K562 (cell line): ENCODE results near the gene HSD17B8. TPM values are rescaled to one million over a fixed set of nuclear protein-coding genes. Genes with fewer than 3 reads are reported as not detected.
A peak's percentile ranks its signal among the peaks of the same experiment; 100 is the strongest.

ENCODE experiments used
- ARNT ChIP-seq, 2 experiments: fragments of 450-650 bp; IDR thresholded peaks; 2 replicates each; pipeline ENCODE4 v1.6.1; 2016; ENCODE audit warnings: mild to moderate bottlenecking in 1 of 2
- BRF1 ChIP-seq: IDR thresholded peaks from 3 replicates; pipeline ENCODE4 v1.6.1; 2011; ENCODE audit warnings: borderline replicate concordance, mild to moderate bottlenecking; ENCODE audit not compliant: insufficient read length; ENCODE audit errors: extremely low read depth
- CAMTA2 ChIP-seq: fragments of 250-450 bp; sonication (Bioruptor Pico); conservative IDR thresholded peaks from 2 replicates; pipeline ENCODE4 v1.5.1; 2022
- KHSRP ChIP-seq: fragments of 450-650 bp; IDR thresholded peaks from 2 replicates; pipeline ENCODE4 v1.6.1; 2017
- PTTG1 ChIP-seq: fragments of 450-650 bp; IDR thresholded peaks from 2 replicates; pipeline ENCODE4 v1.6.1; 2016; ENCODE audit warnings: low read depth, mild to moderate bottlenecking, missing genetic modification characterization, missing compliant biosample characterization
- RBM17 ChIP-seq: fragments of 200-400 bp; formaldehyde crosslinking; IDR thresholded peaks from 2 replicates; pipeline ENCODE4 v1.6.1; 2017; ENCODE audit warnings: low read depth, mild to moderate bottlenecking, low read length, borderline replicate concordance
- TBL1XR1 ChIP-seq, 2 experiments: IDR thresholded peaks; 2 replicates each; pipeline ENCODE4 v1.6.1; 2012; ENCODE audit warnings: improper control_type of control experiment in 2 of 2, low read length in 2 of 2, mild to moderate bottlenecking in 1 of 2
- ZNF277 ChIP-seq: fragments of 250-450 bp; sonication (Bioruptor Pico); IDR thresholded peaks from 2 replicates; pipeline ENCODE4 v1.8.0; 2022; ENCODE audit warnings: inconsistent platforms, mild to moderate bottlenecking, moderate library complexity, borderline replicate concordance
- ZNF717 ChIP-seq: fragments of 250-450 bp; sonication (Bioruptor Pico); IDR thresholded peaks from 2 replicates; pipeline ENCODE4 v1.5.0; 2021
- polyA plus RNA-seq, 8 experiments: library from polyadenylated mRNA; depleted of rRNA in 4 of 8; stranded (reverse) in 5 of 8; unstranded in 3 of 8; fragments of >200 nt; fragmentation: Nextera tagmentation in 2 of 8; fragmentation: Illumina TruSeq in 1 of 8; extraction: Ambion mirVana in 2 of 8; extraction: Trizol in 1 of 8; gene quantifications; 2 replicates each; pipeline versions ENCODE4 v1.2.1 to v1.2.3, GENCODE V29; 2011 to 2014; ENCODE audit warnings: inconsistent platforms in 1 of 8, missing spikeins in 1 of 8
- total RNA-seq, 7 experiments: library from RNA; depleted of rRNA in 6 of 7; stranded (reverse); fragments of >200 nt in 6 of 7; fragmentation: Illumina TruSeq in 2 of 7; extraction: Trizol in 2 of 7; gene quantifications; 2 replicates each; pipeline versions ENCODE4 v1.2.1 to v1.2.3, GENCODE V29; 2011 to 2021; ENCODE audit warnings: low replicate concordance in 1 of 7
- TF ChIP-seq, protein P1 (sequence below): fragments of 250-450 bp; sonication (Bioruptor Pico); IDR thresholded peaks from 2 replicates; pipeline ENCODE4 v1.5.0; 2020; ENCODE audit warnings: mild to moderate bottlenecking
- TF ChIP-seq, protein P2 (sequence below): sonication (generic); formaldehyde crosslinking; IDR thresholded peaks from 2 replicates; pipeline ENCODE4 v1.8.1; 2023; ENCODE audit warnings: mild to moderate bottlenecking, missing genetic modification reagents
- TF ChIP-seq, protein P3 (sequence below): IDR thresholded peaks from 2 replicates; pipeline ENCODE4 v1.6.1; 2014; ENCODE audit warnings: antibody characterized with exemption

The HSD17B8 gene
- total and polyA plus RNA-seq, 9 of the 15 experiments (the other 6 are each of a cell fraction or from before 2014, with no cell fraction given): 3.7 to 35.2 (median 14.2) TPM

DNA sequence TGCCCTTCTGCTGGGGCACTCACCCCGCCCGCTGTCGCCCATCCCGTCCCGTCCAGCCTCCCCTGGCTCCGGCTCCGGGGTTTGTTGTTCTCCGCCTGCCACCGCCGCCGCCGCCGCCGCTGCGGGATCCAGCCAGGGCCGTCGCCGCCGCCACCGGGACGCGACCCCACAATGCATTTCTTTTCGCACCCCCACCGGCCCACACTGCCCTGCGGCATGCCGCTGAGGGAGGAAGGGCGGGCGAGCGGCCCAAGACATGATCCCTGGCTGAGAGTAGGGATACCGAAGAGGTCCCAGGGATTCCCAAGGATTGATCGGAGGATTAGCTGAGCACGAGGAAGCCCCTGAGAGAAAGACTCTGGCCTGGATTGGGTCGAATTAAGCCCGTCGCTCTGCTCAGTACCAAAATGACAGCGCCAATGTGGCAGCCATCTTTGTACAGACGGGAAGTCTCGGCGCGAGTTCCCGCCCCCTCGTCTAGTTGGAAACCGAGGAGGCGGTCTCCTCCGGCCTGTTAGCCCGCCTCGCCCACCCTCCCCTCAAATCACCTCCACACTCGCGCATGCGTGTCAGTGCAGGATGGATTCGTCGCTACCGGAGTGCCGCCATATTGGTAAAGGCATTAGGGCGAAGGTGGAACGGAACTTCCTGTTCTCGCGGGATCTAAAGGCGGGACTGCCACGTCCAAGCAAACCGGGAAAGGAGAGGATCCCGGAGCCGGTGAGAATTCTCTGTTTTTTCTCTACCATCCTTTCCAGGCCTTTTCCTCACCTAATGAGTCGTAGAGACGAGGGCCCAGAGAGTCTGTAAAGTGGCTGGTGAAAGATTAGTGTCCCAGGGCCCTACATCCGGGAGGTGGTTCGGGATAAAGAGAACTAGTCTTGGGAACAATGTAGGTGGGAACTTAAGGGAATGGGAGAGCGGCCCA, 4.0 kb upstream of the HSD17B8 start, which contains the start of the genes RXRB and SLC39A7 (continued):
- TF ChIP-seq, protein P1, sequence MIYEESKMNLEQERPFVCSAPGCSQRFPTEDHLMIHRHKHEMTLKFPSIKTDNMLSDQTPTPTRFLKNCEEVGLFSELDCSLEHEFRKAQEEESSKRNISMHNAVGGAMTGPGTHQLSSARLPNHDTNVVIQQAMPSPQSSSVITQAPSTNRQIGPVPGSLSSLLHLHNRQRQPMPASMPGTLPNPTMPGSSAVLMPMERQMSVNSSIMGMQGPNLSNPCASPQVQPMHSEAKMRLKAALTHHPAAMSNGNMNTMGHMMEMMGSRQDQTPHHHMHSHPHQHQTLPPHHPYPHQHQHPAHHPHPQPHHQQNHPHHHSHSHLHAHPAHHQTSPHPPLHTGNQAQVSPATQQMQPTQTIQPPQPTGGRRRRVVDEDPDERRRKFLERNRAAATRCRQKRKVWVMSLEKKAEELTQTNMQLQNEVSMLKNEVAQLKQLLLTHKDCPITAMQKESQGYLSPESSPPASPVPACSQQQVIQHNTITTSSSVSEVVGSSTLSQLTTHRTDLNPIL (CRISPR knock-in tag): no peak
- TF ChIP-seq PTTG1 (tag): no peak
- peak; percentile 88; the same call in 1 of the 2 replicates for TF ChIP-seq CAMTA2 (CRISPR knock-in tag)
- no peak for TF ChIP-seq BRF1
- TF ChIP-seq TBL1XR1 (IDR thresholded peaks at IDR 0.05; ENCODE audit: low read length in 2 of 2): peak in 1 of 2 experiments; percentile 73; a peak in 2 of 4 replicates
- TF ChIP-seq KHSRP: no peak
- TF ChIP-seq RBM17: no peak
- no peak for TF ChIP-seq ZNF717
- TF ChIP-seq, protein P2, sequence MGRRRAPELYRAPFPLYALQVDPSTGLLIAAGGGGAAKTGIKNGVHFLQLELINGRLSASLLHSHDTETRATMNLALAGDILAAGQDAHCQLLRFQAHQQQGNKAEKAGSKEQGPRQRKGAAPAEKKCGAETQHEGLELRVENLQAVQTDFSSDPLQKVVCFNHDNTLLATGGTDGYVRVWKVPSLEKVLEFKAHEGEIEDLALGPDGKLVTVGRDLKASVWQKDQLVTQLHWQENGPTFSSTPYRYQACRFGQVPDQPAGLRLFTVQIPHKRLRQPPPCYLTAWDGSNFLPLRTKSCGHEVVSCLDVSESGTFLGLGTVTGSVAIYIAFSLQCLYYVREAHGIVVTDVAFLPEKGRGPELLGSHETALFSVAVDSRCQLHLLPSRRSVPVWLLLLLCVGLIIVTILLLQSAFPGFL: no peak
- TF ChIP-seq, protein P3, sequence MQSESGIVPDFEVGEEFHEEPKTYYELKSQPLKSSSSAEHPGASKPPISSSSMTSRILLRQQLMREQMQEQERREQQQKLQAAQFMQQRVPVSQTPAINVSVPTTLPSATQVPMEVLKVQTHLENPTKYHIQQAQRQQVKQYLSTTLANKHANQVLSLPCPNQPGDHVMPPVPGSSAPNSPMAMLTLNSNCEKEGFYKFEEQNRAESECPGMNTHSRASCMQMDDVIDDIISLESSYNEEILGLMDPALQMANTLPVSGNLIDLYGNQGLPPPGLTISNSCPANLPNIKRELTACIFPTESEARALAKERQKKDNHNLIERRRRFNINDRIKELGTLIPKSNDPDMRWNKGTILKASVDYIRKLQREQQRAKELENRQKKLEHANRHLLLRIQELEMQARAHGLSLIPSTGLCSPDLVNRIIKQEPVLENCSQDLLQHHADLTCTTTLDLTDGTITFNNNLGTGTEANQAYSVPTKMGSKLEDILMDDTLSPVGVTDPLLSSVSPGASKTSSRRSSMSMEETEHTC: no peak
- TF ChIP-seq ZNF277 (CRISPR knock-in tag): no peak
- TF ChIP-seq ARNT (IDR thresholded peaks at IDR 0.05): peak; percentile 72 to 79
